SU-DHL-6 (cell line): ENCODE data around the gene GNAO1.

Source experiments
- CTCF ChIP-seq: fragments of 200-600 bp; sonication (generic); IDR thresholded peaks from one replicate; pipeline ENCODE4 v1.5.1; 2017; ENCODE audit warnings: antibody characterized with exemption, mild to moderate bottlenecking, low read length, moderate library complexity; ENCODE audit not compliant: insufficient read depth, poor library complexity, severe bottlenecking
- EZH2phosphoT487 ChIP-seq: fragments of 200-600 bp; sonication (generic), shearing (Covaris generic); conservative IDR thresholded peaks from 2 replicates; pipeline ENCODE4 v1.6.1; 2018; ENCODE audit warnings: mild to moderate bottlenecking, antibody characterized with exemption, low read length, moderate library complexity, mixed read lengths

- TF ChIP-seq CTCF (no peak), EZH2phosphoT487 (no peak)
These were observed 111.2 kb downstream of the GNAO1 start for GRCh38 chr16:56302506-56302905.
